Heart left ventricle (tissue), 16 donors: ENCODE data around the gene HTR1D. TPM values are rescaled to one million over a fixed set of nuclear protein-coding genes. Genes with fewer than 3 reads are reported as not detected.
A peak's percentile ranks its signal among the peaks of the same experiment; 100 is the strongest.

Experiments
- ATAC-seq, 4 donors: fragments of 200-7000 bp; cut with Tn5 transposase; one replicate each; pipeline ENCODE4 v1.9.1; 2020 to 2022; ENCODE audit warnings: moderate library complexity in 4 of 4, mild to moderate bottlenecking in 3 of 4, moderate number of reproducible peaks in 1 of 4
- DNase-seq, 5 donors: peaks; one replicate each; pipeline ENCODE4 v3.0.0-alpha.2; 2020
- H3K27ac ChIP-seq, 12 donors: fragments of 200-600 bp; sonication (generic) in 4 of 12; one replicate each; pipeline versions ENCODE4 v1.5.0 to v1.8.0; 2016 to 2022; ENCODE audit warnings: mild to moderate bottlenecking in 2 of 12
- H3K27me3 ChIP-seq, 9 donors: fragments of 200-600 bp; sonication (generic) in 2 of 9; one replicate each; pipeline versions ENCODE4 v1.5.1 to v1.8.0; 2016 to 2022; ENCODE audit warnings: mild to moderate bottlenecking in 3 of 9
- H3K36me3 ChIP-seq, 9 donors: fragments of 200-600 bp; sonication (generic) in 2 of 9; one replicate each; pipeline versions ENCODE4 v1.5.0 to v1.8.0; 2018 to 2022; ENCODE audit warnings: mild to moderate bottlenecking in 2 of 9
- H3K4me1 ChIP-seq, 12 donors: fragments of 200-600 bp; sonication (generic) in 4 of 12; one replicate each; pipeline versions ENCODE4 v1.5.0 to v1.8.0; 2016 to 2022; ENCODE audit warnings: mild to moderate bottlenecking in 3 of 12
- H3K4me3 ChIP-seq, 12 donors: fragments of 200-600 bp; sonication (generic) in 4 of 12; one replicate each; pipeline versions ENCODE4 v1.5.0 to v1.8.0; 2017 to 2022; ENCODE audit warnings: mild to moderate bottlenecking in 9 of 12, moderate library complexity in 4 of 12
- H3K9me3 ChIP-seq, 12 donors: fragments of 200-600 bp; sonication (generic) in 4 of 12; one replicate each; pipeline versions ENCODE4 v1.5.0 to v1.8.0; 2016 to 2022; ENCODE audit warnings: mild to moderate bottlenecking in 1 of 12
- POLR2A ChIP-seq, 2 donors: fragments of 450-650 bp; IDR thresholded peaks; one replicate each; pipeline ENCODE4 v1.6.1; 2017; ENCODE audit warnings: antibody characterized with exemption in 2 of 2, mild to moderate bottlenecking in 2 of 2, moderate library complexity in 2 of 2
- WGBS, 4 donors: extraction: QIAGEN DNeasy Blood & Tissue Kit in 2 of 4; methylation state at CpG; one replicate each; pipeline versions ENCODE4 v1.1.5 to v1.1.7; 2013 to 2018; 5-methylcytosine and 5-hydroxymethylcytosine counted together
- intact Hi-C, 10 donors: fragments of 100-400 bp; cut with DNase I; formaldehyde crosslinking; loops; one replicate each; pipeline versions ENCODE4 v1.11.1 to v1.14.2; 2022
- polyA plus RNA-seq, 2 donors: library from polyadenylated mRNA; stranded (reverse); fragments of 200-250 nt; gene quantifications; one replicate each; pipeline ENCODE4 v1.2.3, GENCODE V29; 2013
- total RNA-seq, 9 donors: library from RNA; depleted of rRNA in 2 of 9; stranded (reverse); fragments of >200 nt in 2 of 9; fragmentation: NEBNext Ultra II Directional in 3 of 9; extraction: Animal tissue kit (Norgen Biotek cat#: 25700) in 3 of 9; gene quantifications; one replicate each; pipeline versions ENCODE4 v1.1.0 to v1.2.4, GENCODE V29; 2016 to 2023
- TF ChIP-seq, protein P1 (sequence below), 12 donors: fragments of 200-600 bp; sonication (generic) in 4 of 12; IDR thresholded peaks; one replicate each; pipeline versions ENCODE4 v1.5.0 to v1.8.0; 2018 to 2022; ENCODE audit warnings: antibody characterized with exemption in 12 of 12, mild to moderate bottlenecking in 5 of 12
- donor health status: ischemic (EF 13 %, LVEDD 7.1; RV severe dilation, severe dysfunction).
- donor health status: healthy with polysubstance abuse.
- donor health status: DM: no; HTN: yes; CAD: no.
- donor health status: DM: no; HTN: no; CAD: no.
- donor health status: ischemic (EF 25% LVEDD 6.9; RV normal size, moderate dysfunction).
- donor health status: ischemic (EF 25% LVEDD 5.7; RV mildly dilated, moderate dysfunction).
- donor health status: healthy.
- donor health status: DM: yes; HTN: yes; CAD: no.
- donor health status: ischemic (EF 35%, LVEDD 5.7; RV mildly dilated, moderate dysfunction).
- donor health status: nonischemic (EF 11% LVEDD 7.7; RV severe dilation, severe dysfunction).
- donor health status: DM: yes; HTN: yes; CAD: no.
- donor health status: PGD.
- donor health status: ischemic (EF 29% LVEDD 5.4; RV normal size, mild dysfunction).
- donor health status: nonischemic (EF 23%, LVEDD 6.1; RV moderate dilation, normal function).

HTR1D gene
- total and polyA plus RNA-seq, 11 donors, result 0.01 to 0.16 (median 0.07) TPM; not detected in 7

- ATAC-seq, result peak in 3 of 4 donors; percentile 36 to 61 (median 42)
- Histone ChIP-seq H3K9me3 (no peaks in the 10 kb centered on the region), H3K4me1 (peaks cover 0 to 64% (median 51%) of the 10 kb centered on the region in 12 donors), H3K4me3 (peak overlapping the region; percentile 67 to 98 (median 86)), H3K36me3 (no peaks in the 10 kb centered on the region), H3K27ac (peak overlapping the region; percentile 88 to 98 (median 94)), H3K27me3 (no peaks in the 10 kb centered on the region)
- 0 to 2% (median 1%) methylated on average over 13 to 45 of the region's 45 CpGs for WGBS, 4 donors
- TF ChIP-seq, protein P1, sequence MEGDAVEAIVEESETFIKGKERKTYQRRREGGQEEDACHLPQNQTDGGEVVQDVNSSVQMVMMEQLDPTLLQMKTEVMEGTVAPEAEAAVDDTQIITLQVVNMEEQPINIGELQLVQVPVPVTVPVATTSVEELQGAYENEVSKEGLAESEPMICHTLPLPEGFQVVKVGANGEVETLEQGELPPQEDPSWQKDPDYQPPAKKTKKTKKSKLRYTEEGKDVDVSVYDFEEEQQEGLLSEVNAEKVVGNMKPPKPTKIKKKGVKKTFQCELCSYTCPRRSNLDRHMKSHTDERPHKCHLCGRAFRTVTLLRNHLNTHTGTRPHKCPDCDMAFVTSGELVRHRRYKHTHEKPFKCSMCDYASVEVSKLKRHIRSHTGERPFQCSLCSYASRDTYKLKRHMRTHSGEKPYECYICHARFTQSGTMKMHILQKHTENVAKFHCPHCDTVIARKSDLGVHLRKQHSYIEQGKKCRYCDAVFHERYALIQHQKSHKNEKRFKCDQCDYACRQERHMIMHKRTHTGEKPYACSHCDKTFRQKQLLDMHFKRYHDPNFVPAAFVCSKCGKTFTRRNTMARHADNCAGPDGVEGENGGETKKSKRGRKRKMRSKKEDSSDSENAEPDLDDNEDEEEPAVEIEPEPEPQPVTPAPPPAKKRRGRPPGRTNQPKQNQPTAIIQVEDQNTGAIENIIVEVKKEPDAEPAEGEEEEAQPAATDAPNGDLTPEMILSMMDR (IDR thresholded peaks at IDR 0.05), result no peak
- DNase-seq, result peak; percentile 40 to 74 (median 47)
- intact Hi-C loops, result loop anchor here in 3 of 10 donors (5.0 kb wide), 3 partner anchors 45 to 150 kb away; partner anchors contain the start of genes KDM1A (in 1 of the 3) and TEX46 (in 1 of the 3)
Observed at GRCh38 chr1:23167353-23168078, 49.8 kb downstream of the HTR1D start.

- peak overlapping the region in 11 of 12 donors; percentile 92 to 98 (median 95) for H3K27ac ChIP-seq
- intact Hi-C loops, result loop anchor here in 3 of 10 donors (5.0 kb wide), 3 partner anchors 45 to 150 kb away; partner anchors contain the start of genes KDM1A (in 1 of the 3) and TEX46 (in 1 of the 3)
Observed at GRCh38 chr1:23166854-23167253, 50.4 kb downstream of the HTR1D start.

GRCh38 chr1:23163395-23163794 is 53.9 kb downstream of the HTR1D start:
- intact Hi-C loops, result no loop called here
- TF ChIP-seq, protein P1 (IDR thresholded peaks at IDR 0.05), result no peak
- no peak for TF ChIP-seq POLR2A (IDR thresholded peaks at IDR 0.05)
- peaks cover 0 to 72% (median 53%) of the 10 kb centered on the region in 12 donors for H3K4me1 ChIP-seq
- H3K27ac ChIP-seq, result no peak overlapping the region
- no peaks in the 10 kb centered on the region for H3K27me3 ChIP-seq
- H3K9me3 ChIP-seq, result no peaks in the 10 kb centered on the region
- DNase-seq (no peak), ATAC-seq (no peak)
- H3K36me3 ChIP-seq, result no peaks in the 10 kb centered on the region
- 52 to 65% (median 60%) methylated on average over 3 of the region's 3 CpGs for WGBS, 4 donors
- H3K4me3 ChIP-seq, result no peak overlapping the region

More at GRCh38 chr1:23166854-23167253, 50.4 kb downstream of the HTR1D start:
- no peak for TF ChIP-seq POLR2A (IDR thresholded peaks at IDR 0.05)
- TF ChIP-seq, protein P1 (IDR thresholded peaks at IDR 0.05), result no peak
- Histone ChIP-seq H3K27me3 (no peaks in the 10 kb centered on the region), H3K4me1 (peaks cover 0 to 66% (median 52%) of the 10 kb centered on the region in 12 donors), H3K4me3 (peak overlapping the region; percentile 67 to 98 (median 86)), H3K36me3 (no peaks in the 10 kb centered on the region), H3K9me3 (no peaks in the 10 kb centered on the region)
- ATAC-seq (no peak), DNase-seq (no peak)
